HG02885 (cell line): Measurements from ENCODE around the gene CFAP70.
A peak's percentile ranks its signal among the peaks of the same experiment; 100 is the strongest.
"Not testable (repeated sequence)": the region's sequence is repeated elsewhere in the genome, so short reads cannot be mapped to it uniquely, and the experiment has no call there.

Source experiments
- ATAC-seq: cut with Tn5 transposase; IDR thresholded peaks from one replicate; pipeline ENCODE4 v1.9.1; 2021; ENCODE audit warnings: mild to moderate bottlenecking; ENCODE audit not compliant: unreplicated experiment, poor library complexity

Gene CFAP70

DNA sequence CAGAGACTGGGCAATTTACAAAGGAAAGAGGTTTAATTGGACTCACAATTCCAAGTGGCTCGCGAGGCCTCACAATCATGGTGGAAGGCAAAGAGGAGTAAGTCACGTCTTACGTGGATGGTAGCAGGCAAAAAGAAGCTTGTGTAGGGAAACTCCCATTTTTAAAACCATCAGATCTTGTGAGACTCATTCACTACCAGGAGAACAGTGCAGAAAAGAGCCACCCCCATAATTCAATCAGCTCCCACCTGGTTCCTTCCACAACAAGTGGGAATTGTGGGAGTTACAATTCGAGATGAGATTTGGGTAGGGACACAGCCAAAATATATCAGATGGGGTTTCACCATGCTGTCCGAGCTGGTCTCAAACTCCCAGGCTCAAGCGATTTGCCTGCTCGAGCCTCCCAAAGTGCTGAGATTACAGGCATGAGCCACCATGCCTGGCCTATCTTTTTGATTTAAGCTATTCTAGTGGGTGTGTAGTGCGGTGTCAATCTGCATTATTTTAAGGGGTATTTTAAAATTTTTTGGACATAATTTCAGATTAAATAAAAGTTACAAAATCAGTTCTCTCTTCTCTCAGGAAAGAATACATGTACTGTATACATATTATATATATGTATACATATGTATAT lies 97.2 kb downstream of the CFAP70 start:
- no peak for ATAC-seq

DNA sequence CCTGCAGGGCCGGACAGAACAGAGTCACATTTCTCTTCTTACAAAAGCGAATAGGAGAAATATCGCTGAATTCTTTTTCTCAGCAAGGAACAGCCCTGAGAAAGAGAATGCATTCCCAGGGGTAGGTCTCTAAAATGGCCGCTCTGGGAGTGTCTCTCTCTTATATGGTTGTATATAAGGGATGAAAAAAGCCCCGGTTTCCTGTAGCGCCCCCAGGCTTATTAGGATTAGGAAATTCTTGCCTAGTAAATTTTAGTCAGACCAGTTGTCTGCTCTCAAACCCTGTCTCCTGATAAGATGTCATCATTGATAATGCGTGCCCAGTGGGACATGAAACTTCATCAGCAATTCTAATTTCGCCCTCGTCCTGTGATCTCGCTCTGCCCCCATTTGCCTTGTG lies 100.1 kb downstream of the CFAP70 start:
- not testable (repeated sequence) for ATAC-seq

DNA sequence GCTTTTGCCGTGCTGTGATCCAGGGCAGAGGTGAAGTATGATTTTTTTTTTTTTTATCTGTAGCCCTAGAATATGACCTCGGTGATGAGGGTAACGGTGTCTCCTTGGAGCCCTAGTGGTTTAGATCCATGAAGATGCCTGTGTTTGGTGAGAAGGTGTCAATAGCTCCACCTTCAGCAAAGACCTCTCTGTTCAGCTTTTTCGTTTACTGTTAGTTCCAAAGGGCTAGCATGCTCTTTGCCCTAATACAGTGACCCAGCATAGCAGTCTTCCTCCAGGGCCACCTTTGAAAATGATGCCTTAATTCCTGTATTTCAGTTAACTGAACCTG lies 105.5 kb downstream of the CFAP70 start:
- ATAC-seq = no peak

DNA sequence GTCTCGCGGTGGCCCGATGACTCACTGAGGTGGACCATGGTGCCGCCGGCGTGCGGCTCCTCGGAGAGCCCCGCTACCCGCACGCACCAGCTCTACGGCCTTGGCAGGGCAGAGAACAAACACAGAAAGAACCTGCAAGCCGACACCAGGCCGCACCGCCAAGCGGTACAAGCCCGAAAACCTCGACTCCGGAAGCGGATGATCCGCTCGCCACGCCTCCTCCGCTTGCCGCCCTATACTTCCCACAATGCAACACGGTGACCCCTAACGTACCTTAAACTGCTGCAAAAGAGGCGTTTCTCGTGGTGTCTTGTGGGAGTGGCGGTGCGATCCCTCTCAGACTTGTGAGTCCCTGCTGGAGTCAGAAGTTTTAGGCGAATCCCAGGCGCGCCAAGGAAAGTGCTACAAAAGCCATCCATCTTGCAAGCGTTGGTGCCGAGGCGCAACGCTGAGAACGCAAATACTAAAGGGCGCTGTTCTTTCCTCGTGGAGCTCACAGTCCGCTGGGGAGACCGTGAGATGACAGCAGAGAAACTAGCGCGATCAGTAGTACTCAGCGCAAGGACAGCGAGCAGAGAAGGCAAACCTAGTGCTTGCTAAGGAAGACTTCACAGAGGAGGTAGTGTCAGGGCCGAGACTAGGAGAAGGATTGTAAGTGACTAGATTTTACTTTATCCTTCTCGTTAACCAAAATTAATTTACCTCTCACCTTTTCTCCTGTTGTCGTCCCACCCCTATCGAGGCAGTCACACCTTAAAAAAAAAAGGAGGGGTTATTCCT lies 106.0 kb downstream of the CFAP70 start, which contains the start of gene MRPS16:
TSS of gene MRPS16 (minus strand) at position 200 of the 780 bp plus-strand sequence. CDS start at position 38, 162 bp downstream.
- peak; percentile 86 for ATAC-seq

DNA sequence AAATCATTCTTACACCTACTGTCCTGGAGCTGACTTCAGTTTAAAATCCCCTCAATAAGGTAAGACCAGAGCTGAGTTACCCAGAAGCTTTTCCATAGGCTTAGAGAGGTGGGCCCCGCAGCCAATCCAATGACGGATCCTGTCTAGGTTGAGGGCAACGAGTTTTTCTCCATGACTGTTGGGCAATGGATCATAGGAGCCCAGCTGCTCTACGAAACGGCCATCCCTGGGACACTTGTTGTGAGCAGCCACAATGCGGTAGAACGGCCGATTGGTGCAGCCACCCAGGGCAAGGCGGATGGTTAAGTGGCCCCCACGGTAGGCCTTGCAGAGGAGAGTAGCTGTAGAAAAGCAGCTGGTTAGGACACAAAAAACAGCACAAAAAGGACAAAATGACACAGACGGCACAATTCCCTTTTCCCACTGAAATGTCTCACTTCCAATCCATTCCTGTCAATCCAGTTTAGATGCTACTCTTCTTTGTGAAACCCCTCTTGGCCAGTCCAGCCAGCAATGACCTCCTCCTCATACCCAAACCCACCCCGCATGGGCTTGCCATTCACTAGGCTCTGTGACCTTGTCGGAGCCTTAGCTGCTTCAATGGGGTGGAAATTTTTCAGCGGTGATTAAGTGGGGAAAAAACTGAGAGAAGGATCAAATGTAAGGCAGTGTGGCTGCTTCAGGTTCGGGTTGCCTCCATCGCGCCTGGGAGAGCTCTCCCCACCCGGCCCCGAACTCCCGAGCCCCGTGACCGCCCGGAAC lies 106.8 kb downstream of the CFAP70 start:
- no peak for ATAC-seq

DNA sequence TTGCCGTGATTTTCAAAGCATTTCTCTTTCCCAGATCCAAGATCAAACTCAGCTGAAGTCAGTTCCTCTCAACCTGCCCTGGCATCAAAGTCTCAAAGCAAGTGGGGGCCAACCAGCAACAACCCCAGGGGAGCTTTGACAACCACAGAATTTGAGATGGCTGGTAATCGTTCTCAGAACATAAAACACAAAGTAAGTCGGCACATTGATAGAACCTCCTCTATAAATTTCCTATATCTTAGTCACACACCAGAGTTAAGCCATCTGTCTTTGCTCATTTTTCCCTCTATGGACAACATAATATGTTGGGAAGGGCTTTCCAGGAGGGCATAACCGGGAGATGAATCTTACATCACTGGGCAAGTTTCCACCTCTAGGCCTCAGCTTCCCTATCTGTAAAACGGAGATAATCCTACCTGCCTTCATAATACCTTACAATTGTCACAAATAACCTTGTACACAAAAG lies 110.4 kb downstream of the CFAP70 start:
- ATAC-seq = no peak

DNA sequence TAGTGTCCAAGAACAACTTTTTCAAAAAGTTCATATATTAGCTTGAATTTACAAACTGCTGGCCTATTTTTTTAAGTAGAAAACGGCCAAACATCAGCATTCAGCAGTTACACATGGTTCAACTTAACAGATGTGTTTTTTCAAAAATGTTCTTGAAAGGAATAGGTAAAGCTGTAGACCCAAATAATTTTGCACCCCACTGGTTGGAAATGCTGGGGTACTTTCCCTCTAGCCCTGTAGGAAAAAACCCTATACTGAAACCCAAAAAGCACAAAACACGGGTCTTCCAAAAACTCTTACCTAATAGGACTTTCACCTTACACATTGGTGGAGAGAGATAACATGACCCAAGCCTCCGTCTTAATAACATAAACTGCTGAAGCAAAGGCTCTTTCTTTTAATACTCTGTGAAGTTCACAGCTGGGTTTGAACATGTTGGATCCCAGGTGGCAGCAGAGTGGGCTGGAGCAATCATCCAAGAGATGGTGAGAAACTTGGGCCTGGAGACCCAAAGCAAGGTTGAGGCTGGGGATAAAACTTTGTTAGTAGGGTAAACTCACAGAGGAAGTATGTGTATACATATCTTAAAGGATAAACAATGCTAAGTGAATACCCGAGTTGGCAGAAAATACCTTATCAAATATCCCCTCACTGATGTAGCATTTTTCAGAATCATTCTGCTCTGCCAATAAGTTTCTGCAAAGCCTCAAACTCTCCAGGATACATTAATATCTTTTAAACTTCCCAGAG lies 111.0 kb downstream of the CFAP70 start:
- no peak for ATAC-seq

- ATAC-seq = peak; percentile 86
Observed at GRCh38 chr10:73246646-73247508, 111.8 kb downstream of the CFAP70 start, which contains the start of gene DNAJC9. Gene DNAJC9, minus strand, starts transcription at chr10:73247255. Its CDS starts 66 bp downstream, at chr10:73247189.

GRCh38 chr10:73246322-73246645 lies 112.4 kb downstream of the CFAP70 start:
- no peak for ATAC-seq

- ATAC-seq = no peak
Observed at GRCh38 chr10:73244866-73245477, 113.7 kb downstream of the CFAP70 start.

DNA sequence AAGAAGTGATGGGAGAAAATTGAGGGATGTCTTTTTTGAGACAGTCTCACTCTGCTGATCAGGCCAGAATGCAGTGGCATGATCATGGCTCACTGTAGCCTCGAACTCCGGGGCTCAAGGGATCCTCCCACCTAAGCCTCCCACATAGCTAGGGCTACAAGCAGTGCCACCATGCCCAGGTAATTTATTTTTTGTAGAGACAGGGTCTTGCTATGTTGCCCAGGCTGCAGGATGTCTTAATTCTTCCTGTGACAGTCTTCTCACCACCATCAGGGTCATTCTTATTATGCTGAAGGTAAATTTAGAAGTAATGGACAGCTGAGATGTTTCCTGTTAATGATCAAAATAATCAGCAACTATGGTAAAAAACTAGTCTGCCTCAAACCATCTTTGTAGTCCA lies 118.8 kb downstream of the CFAP70 start:
- no peak for ATAC-seq

- no peak for ATAC-seq
Observed at GRCh38 chr10:73238990-73239566, 119.6 kb downstream of the CFAP70 start.

DNA sequence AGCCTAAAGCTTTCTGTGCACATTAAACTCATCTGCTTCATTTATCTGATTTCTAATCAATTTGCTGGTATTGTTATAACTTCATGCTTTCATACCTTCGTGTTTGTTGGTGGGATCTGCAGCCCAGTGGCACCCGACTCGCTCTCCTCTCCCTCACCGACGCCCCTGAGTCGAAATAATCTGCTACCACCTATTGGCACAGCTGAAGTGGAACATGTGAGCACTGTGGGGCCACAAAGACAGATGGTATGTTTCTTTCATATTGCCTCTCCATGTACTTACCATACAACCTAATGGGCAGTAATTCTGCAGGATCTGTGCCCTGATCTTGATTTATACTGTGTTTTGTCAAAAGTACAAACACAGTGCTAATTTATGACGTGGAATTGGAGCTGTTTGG lies 124.0 kb downstream of the CFAP70 start:
- ATAC-seq = no peak

- no peak for ATAC-seq
Observed at GRCh38 chr10:73233883-73234282, 124.8 kb downstream of the CFAP70 start.

GRCh38 chr10:73232887-73233286 lies 125.8 kb downstream of the CFAP70 start:
- ATAC-seq = no peak

- no peak for ATAC-seq
Observed at GRCh38 chr10:73229567-73229966, 129.1 kb downstream of the CFAP70 start.

DNA sequence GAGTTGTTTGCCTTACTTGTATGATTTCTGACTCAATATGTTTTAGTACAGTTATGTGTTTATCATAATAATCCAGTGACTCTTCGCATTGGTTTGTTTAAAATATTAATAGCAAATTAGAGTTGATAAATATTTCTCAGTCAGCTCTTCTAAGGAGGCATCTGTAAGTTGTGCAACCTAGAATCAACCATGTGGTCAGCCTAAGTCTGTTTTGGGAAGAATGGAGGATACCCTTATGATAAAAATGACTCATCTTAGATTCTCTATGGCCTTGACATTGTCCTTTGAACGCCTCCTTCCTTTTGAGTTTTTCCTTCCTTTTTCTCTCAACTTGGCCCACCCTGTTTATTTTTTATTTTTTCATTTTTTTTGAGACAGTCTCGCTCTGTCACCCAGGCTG lies 130.4 kb downstream of the CFAP70 start:
- no peak for ATAC-seq

DNA sequence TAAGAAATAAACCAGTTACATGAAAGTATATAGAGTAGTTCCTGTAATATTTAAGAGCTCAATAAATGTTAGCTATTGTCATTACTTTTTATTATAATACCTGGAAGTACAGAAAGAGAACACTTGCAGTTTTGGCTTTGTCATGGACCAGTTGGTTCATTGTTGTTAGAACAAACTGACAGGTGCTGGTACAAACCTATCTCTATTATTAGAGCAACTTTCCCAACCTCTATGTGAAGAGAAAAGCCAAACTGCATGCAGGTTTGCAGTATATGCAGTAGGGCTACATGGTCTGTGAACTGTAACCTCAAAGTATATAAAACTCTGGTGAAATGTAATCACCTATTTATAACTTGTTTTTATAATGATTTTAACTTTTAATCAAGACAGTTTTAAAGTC lies 132.0 kb downstream of the CFAP70 start:
- ATAC-seq = no peak

GRCh38 chr10:73225518-73225917 lies 133.1 kb downstream of the CFAP70 start:
- ATAC-seq = no peak
